KMS-11 (cell line): ENCODE measurements around the gene RSPH1.

Experiments
- H2AFZ ChIP-seq: fragments of 200-600 bp; sonication (generic); 2 replicates; pipeline ENCODE4 v1.6.1; 2016; ENCODE audit warnings: antibody characterized with exemption, mixed run types, low read depth
- H3K27ac ChIP-seq: fragments of 200-600 bp; sonication (generic); 2 replicates; pipeline ENCODE4 v1.6.1; 2016; ENCODE audit warnings: mild to moderate bottlenecking, mixed run types
- H3K27me3 ChIP-seq: fragments of 200-600 bp; sonication (generic); 2 replicates; pipeline ENCODE4 v1.6.1; 2017; ENCODE audit warnings: mild to moderate bottlenecking, low read depth, mixed run types, moderate library complexity; ENCODE audit not compliant: insufficient read depth
- H3K36me3 ChIP-seq: fragments of 200-600 bp; sonication (generic); 2 replicates; pipeline ENCODE4 v1.6.1; 2017; ENCODE audit warnings: mild to moderate bottlenecking, mixed run types; ENCODE audit not compliant: insufficient read depth
- H3K4me1 ChIP-seq: fragments of 200-600 bp; sonication (generic); 2 replicates; pipeline ENCODE4 v1.6.1; 2016; ENCODE audit warnings: mild to moderate bottlenecking, low read depth, mixed run types; ENCODE audit not compliant: poor library complexity, severe bottlenecking
- H3K4me2 ChIP-seq: fragments of 200-600 bp; sonication (generic); 2 replicates; pipeline ENCODE4 v1.7.0; 2016; ENCODE audit warnings: mild to moderate bottlenecking, mixed run types
- H3K4me3 ChIP-seq: fragments of 200-600 bp; sonication (generic); IDR thresholded peaks from 2 replicates; pipeline ENCODE4 v1.6.1; 2017; ENCODE audit warnings: low read depth, low read length, mixed read lengths; ENCODE audit not compliant: insufficient read depth
- H3K79me2 ChIP-seq: fragments of 200-600 bp; sonication (generic); 2 replicates; pipeline ENCODE4 v1.6.1; 2016; ENCODE audit warnings: low read depth, mixed run types; ENCODE audit not compliant: insufficient read depth
- H3K9ac ChIP-seq: fragments of 200-600 bp; sonication (generic); 2 replicates; pipeline ENCODE4 v1.6.1; 2016; ENCODE audit warnings: mild to moderate bottlenecking, mixed run types
- H4K20me1 ChIP-seq: fragments of 200-600 bp; sonication (generic); 2 replicates; pipeline ENCODE4 v1.6.1; 2016; ENCODE audit warnings: mild to moderate bottlenecking, mixed run types; ENCODE audit not compliant: insufficient read depth
- TF ChIP-seq, protein P1 (sequence below): fragments of 200-600 bp; sonication (generic); conservative IDR thresholded peaks from 2 replicates; pipeline ENCODE4 v1.6.1; 2017; ENCODE audit warnings: low read depth, mild to moderate bottlenecking, antibody characterized with exemption, low read length, moderate library complexity, mixed read lengths

RSPH1 gene

DNA sequence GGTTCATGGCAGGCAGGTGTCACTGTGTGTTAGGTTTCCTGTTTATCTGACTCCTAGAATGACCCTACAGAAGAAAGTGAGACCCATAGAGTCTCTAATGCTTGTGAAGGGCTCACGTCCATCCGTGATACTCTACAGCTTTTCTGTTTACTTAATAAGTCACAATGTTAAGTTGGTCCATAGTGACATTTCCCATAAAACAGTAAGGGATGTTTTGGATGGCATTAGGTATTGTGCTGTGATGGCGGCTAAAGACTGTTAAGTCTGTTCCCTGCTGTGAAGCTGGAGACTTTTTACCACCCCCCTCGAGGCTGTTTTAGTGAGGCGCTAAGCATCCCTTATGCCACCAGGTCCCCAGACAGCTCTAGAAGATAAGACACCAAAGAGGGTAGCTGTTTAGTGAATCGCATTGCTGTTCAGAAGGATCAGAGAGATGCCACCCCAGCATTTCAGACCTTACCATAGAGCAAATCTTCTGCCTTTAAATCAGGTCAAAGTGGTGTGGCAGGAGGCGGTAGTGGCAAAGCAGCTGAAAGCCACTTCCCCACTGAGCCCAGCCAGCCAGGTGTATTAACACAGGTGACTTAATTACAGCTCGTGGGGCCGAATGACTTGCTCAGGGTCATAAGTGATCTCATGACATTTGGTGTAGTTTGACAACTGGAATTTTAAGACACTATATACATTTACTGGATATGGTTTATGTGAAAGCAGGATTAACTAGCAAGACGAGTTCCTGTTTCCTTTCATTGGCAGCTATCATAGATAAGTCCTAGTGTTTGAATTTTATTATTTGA lies 42.7 kb upstream of the RSPH1 start:
- H4K20me1 ChIP-seq, result no peaks in the 10 kb centered on the region
- H3K9ac ChIP-seq, result no peak overlapping the region
- H3K4me2 ChIP-seq, result no peak overlapping the region
- H3K27ac ChIP-seq, result no peak overlapping the region
- no peak overlapping the region for H2AFZ ChIP-seq
- H3K4me1 ChIP-seq, result no peaks in the 10 kb centered on the region
- no peaks in the 10 kb centered on the region for H3K27me3 ChIP-seq
- no peak overlapping the region for H3K4me3 ChIP-seq
- H3K36me3 ChIP-seq, result no peaks in the 10 kb centered on the region
- H3K79me2 ChIP-seq, result no peaks in the 10 kb centered on the region
- TF ChIP-seq, protein P1, sequence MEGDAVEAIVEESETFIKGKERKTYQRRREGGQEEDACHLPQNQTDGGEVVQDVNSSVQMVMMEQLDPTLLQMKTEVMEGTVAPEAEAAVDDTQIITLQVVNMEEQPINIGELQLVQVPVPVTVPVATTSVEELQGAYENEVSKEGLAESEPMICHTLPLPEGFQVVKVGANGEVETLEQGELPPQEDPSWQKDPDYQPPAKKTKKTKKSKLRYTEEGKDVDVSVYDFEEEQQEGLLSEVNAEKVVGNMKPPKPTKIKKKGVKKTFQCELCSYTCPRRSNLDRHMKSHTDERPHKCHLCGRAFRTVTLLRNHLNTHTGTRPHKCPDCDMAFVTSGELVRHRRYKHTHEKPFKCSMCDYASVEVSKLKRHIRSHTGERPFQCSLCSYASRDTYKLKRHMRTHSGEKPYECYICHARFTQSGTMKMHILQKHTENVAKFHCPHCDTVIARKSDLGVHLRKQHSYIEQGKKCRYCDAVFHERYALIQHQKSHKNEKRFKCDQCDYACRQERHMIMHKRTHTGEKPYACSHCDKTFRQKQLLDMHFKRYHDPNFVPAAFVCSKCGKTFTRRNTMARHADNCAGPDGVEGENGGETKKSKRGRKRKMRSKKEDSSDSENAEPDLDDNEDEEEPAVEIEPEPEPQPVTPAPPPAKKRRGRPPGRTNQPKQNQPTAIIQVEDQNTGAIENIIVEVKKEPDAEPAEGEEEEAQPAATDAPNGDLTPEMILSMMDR, result no peak

DNA sequence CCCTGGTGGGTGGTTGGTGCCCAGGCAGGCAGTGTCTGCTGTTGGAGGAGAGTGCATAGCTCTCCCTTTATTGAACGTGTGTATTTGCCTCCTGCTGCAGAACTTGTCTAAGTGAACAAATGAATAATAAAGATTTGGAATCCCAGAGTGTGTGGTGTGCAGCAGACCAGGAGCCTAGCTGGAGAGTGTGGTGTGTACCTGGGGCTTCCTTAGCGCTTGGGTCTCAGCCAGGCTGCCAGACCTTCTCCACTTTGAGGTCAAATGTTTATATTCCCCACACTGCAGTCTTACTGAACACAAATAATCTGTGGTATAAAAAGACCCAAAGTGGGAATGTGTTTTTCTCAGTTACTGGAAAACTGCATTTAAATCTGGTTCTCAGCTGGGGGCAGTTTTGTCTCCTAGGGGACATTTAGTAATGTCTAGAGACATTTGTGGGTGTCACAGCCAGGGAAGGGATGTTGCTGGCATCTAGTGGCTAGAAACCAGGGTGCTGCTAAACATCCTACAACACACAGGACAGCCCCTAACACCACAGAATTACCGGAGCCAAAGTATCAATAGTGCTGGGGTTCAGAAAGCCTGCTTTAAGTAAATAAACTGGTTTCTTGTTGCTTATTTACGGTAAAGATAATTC lies 41.2 kb upstream of the RSPH1 start:
- no peak overlapping the region for H3K4me3 ChIP-seq
- H3K9ac ChIP-seq, result no peak overlapping the region
- H3K36me3 ChIP-seq, result no peaks in the 10 kb centered on the region
- no peak overlapping the region for H3K4me2 ChIP-seq
- TF ChIP-seq, protein P1, result peak; percentile 45
- H4K20me1 ChIP-seq, result no peaks in the 10 kb centered on the region
- no peak overlapping the region for H3K27ac ChIP-seq
- no peak overlapping the region for H2AFZ ChIP-seq
- no peaks in the 10 kb centered on the region for H3K79me2 ChIP-seq
- H3K27me3 ChIP-seq, result no peaks in the 10 kb centered on the region
- H3K4me1 ChIP-seq, result no peaks in the 10 kb centered on the region

DNA sequence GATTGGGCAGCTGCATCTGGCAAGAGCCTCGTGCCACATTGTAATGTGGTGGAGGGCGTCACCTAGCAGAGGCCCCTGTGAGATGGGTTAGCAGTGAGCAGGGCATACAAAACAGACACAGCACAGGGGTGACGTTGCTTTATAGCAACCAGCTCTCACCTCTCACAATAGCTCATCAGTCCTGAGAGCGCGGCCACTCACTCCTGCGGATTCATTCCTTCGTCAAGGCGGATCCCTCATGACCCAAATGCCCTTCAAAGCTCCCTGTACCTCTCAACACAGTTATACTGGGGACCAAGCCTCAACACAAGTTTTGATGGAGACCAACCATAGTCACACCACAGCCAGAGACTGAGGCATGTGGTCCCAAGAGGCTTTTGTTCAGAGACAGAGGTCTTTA lies 40.6 kb upstream of the RSPH1 start:
- H3K4me3 ChIP-seq, result no peak overlapping the region
- H3K9ac ChIP-seq, result no peak overlapping the region
- no peaks in the 10 kb centered on the region for H4K20me1 ChIP-seq
- H2AFZ ChIP-seq, result no peak overlapping the region
- H3K79me2 ChIP-seq, result no peaks in the 10 kb centered on the region
- H3K4me1 ChIP-seq, result no peaks in the 10 kb centered on the region
- TF ChIP-seq, protein P1, result no peak
- no peaks in the 10 kb centered on the region for H3K27me3 ChIP-seq
- H3K4me2 ChIP-seq, result no peak overlapping the region
- H3K36me3 ChIP-seq, result no peaks in the 10 kb centered on the region
- H3K27ac ChIP-seq, result no peak overlapping the region

DNA sequence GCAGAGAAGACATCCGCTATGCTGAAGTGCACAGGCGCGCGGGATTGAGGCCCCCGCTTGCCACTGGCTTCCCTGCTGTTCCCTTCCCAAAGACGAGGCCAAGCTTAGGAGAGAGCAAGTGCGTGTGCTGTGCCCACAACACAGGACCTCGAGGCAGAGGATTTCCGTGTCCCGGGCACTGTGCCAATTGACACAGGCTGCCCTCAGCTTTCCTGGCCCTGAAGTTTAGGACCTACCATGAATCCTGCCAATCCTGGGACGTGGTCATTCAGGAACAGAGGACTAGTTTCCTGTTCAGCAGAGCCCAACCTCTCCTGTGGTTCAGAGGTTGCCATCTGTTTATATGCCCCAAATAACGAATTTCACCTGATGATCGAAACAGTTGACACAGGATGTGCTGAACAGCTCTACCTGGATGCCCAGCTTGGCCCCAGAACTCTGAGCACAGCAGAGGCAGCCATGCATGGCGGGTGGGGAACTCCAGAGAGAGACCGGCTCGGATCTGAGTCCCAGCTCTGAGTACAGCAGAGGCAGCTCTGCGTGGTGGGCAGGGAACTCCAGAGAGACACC lies 39.7 kb upstream of the RSPH1 start:
- Histone ChIP-seq H3K27ac (no peak overlapping the region), H3K4me3 (no peak overlapping the region), H3K4me2 (no peak overlapping the region), H3K79me2 (no peaks in the 10 kb centered on the region), H3K27me3 (no peaks in the 10 kb centered on the region), H2AFZ (no peak overlapping the region), H3K9ac (no peak overlapping the region), H4K20me1 (no peaks in the 10 kb centered on the region), H3K4me1 (no peaks in the 10 kb centered on the region), H3K36me3 (no peaks in the 10 kb centered on the region)
- TF ChIP-seq, protein P1, result no peak
